GM21528 (cell line): ENCODE measurements around the gene TGOLN2.

Experiments used
- ATAC-seq: cut with Tn5 transposase; IDR thresholded peaks from one replicate; pipeline ENCODE4 v1.9.1; 2021; ENCODE audit warnings: mild to moderate bottlenecking, moderate library complexity; ENCODE audit not compliant: unreplicated experiment, low FRiP score

The TGOLN2 gene

DNA sequence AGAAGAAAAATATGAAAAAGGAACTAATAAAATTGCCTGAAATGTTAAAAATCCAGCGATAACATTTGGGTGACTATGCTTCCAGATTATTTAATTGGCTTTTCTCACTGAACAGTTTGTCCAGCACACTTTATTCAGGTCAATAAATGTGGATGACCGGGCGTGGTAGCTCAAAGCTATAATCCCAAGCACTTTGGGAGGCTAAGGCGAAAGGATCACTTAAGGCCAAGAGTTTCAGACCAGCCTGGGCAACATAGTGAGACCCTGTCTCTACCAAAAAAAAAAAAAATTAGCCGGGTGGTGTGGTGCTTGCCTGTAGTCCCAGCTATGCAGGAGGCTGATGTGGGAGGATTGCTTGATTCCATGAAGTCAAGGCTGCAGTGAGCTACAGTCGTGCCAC lies 55.4 kb downstream of the TGOLN2 start:
- ATAC-seq, result no peak

DNA sequence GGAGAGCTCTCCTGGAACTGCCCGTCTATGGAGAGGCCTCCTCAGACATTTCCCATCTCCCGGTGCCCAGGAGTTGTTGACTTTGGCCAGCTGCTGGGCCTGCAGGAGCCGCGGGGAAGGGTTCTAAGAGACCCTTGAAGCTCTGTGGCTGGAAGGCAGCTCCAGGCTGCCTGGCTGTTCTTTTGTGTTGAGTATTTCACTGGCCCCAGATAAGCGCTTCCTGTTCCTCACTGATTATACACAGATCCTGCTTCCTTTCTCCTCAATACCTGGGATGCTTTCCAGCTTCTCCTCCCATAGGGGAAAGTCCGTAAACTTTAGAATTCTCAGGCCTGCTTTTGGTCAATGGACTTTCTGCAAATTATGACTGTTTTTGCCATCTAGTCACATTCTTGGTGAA lies 57.8 kb downstream of the TGOLN2 start:
- ATAC-seq, result no peak
